ENCODE data around the gene SEC16A. TPM values are rescaled to one million over a fixed set of nuclear protein-coding genes. Genes with fewer than 3 reads are reported as not detected.

The SEC16A gene
- total RNA-seq, 6 experiments from 2014 or later, result 63.2 to 98.6 (median 75.5) TPM

GRCh38 chr9:136493567-136493971 is 10.7 kb upstream of the SEC16A start:
- H3K4me1 Mint-ChIP-seq (ENCODE audit: low read depth), result no peaks in the 10 kb centered on the region

GRCh38 chr9:136492978-136493522 is 10.2 kb upstream of the SEC16A start:
- TF ChIP-seq CTCF (IDR thresholded peaks at IDR 0.05), result no peak
- Mint-ChIP-seq H3K36me3 (ENCODE audit: low read depth) (no peaks in the 10 kb centered on the region), H3K4me3 (no peak overlapping the region), H3K4me1 (ENCODE audit: low read depth) (no peaks in the 10 kb centered on the region), H3K27me3 (ENCODE audit: insufficient read depth) (no peaks in the 10 kb centered on the region; the same call in 1 of the 2 replicates), H3K27ac (no peak overlapping the region), H3K9me3 (no peaks in the 10 kb centered on the region)
- DNase-seq, result no peak

More at GRCh38 chr9:136493567-136493971, 10.7 kb upstream of the SEC16A start:
- no peak for TF ChIP-seq CTCF (IDR thresholded peaks at IDR 0.05)
- no peaks in the 10 kb centered on the region for H3K9me3 Mint-ChIP-seq
- no peak overlapping the region for H3K27ac Mint-ChIP-seq
- no peak overlapping the region for H3K4me3 Mint-ChIP-seq
- H3K27me3 Mint-ChIP-seq (ENCODE audit: insufficient read depth), result no peaks in the 10 kb centered on the region
- DNase-seq, result no peak
- no peaks in the 10 kb centered on the region for H3K36me3 Mint-ChIP-seq (ENCODE audit: low read depth)

GRCh38 chr9:136489731-136490130 is 6.9 kb upstream of the SEC16A start:
- DNase-seq, result no peak
- TF ChIP-seq CTCF (IDR thresholded peaks at IDR 0.05), result no peak
- H3K4me3 Mint-ChIP-seq, result no peak overlapping the region
- no peaks in the 10 kb centered on the region; the same call in none of the 2 replicates for H3K27me3 Mint-ChIP-seq (ENCODE audit: insufficient read depth)
- H3K36me3 Mint-ChIP-seq (ENCODE audit: low read depth), result no peaks in the 10 kb centered on the region
- H3K27ac Mint-ChIP-seq, result no peak overlapping the region
- no peaks in the 10 kb centered on the region for H3K9me3 Mint-ChIP-seq
- H3K4me1 Mint-ChIP-seq (ENCODE audit: low read depth), result no peaks in the 10 kb centered on the region; the same call in 1 of the 2 replicates

- DNase-seq, result no peak
- no peak overlapping the region for H3K4me3 Mint-ChIP-seq
- TF ChIP-seq CTCF (IDR thresholded peaks at IDR 0.05), result peak; percentile 98
- no peak overlapping the region for H3K27ac Mint-ChIP-seq
- H3K4me1 Mint-ChIP-seq (ENCODE audit: low read depth), result no peaks in the 10 kb centered on the region; the same call in 1 of the 2 replicates
- H3K36me3 Mint-ChIP-seq (ENCODE audit: low read depth), result no peaks in the 10 kb centered on the region
- no peaks in the 10 kb centered on the region; the same call in none of the 2 replicates for H3K27me3 Mint-ChIP-seq (ENCODE audit: insufficient read depth)
- H3K9me3 Mint-ChIP-seq, result no peaks in the 10 kb centered on the region
Observed at GRCh38 chr9:136488247-136489214, 5.7 kb upstream of the SEC16A start.

- DNase-seq, result no peak
- Mint-ChIP-seq H3K36me3 (ENCODE audit: low read depth) (no peaks in the 10 kb centered on the region), H3K27me3 (ENCODE audit: insufficient read depth) (peaks cover 2% of the 10 kb centered on the region), H3K9me3 (no peaks in the 10 kb centered on the region), H3K4me1 (ENCODE audit: low read depth) (no peaks in the 10 kb centered on the region; the same call in 1 of the 2 replicates), H3K4me3 (no peak overlapping the region), H3K27ac (no peak overlapping the region)
- no peak for TF ChIP-seq CTCF (IDR thresholded peaks at IDR 0.05)
Observed at GRCh38 chr9:136487672-136488071, 4.8 kb upstream of the SEC16A start.

Measured in HFFc6 (cell line).